Tibial nerve (tissue), 4 donors: Measurements from ENCODE around the gene SCAMP4.

Experiments
- EP300 ChIP-seq, 2 donors: sonication (generic); formaldehyde crosslinking; IDR thresholded peaks; one replicate each; pipeline ENCODE4 v1.6.1; 2017; ENCODE audit warnings: antibody characterized with exemption in 2 of 2, mild to moderate bottlenecking in 1 of 2
- TF ChIP-seq, protein P1 (sequence below), 5 experiments: fragments of 200-600 bp in 3 of 5; fragments of 450-650 bp in 2 of 5; sonication (generic) in 3 of 5; IDR thresholded peaks; one replicate each; pipeline ENCODE4 v1.5.1; 2016 to 2019; ENCODE audit warnings: antibody characterized with exemption in 5 of 5, mild to moderate bottlenecking in 3 of 5, moderate library complexity in 2 of 5

DNA sequence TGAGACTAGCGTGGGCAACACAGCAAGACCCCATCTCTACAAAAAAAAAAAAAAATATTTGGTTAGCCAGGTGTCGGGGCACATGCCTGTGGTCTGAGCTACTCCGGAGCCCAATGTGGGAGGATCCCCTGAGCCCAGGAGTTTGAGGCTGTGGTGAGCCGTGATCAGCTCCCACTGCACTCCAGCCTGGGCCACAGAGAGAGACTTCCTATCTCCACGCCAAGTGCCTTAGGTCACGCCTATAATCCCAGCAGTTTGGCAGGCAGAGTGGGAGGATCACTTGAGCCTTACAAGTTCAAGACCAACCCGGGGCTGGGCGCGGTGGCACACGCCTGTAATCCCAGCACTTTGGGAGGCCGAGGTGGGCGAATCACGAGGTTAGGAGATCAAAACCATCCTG, 8.7 kb upstream of the SCAMP4 start:
- no peak for TF ChIP-seq EP300 (IDR thresholded peaks at IDR 0.05)
- TF ChIP-seq, protein P1, sequence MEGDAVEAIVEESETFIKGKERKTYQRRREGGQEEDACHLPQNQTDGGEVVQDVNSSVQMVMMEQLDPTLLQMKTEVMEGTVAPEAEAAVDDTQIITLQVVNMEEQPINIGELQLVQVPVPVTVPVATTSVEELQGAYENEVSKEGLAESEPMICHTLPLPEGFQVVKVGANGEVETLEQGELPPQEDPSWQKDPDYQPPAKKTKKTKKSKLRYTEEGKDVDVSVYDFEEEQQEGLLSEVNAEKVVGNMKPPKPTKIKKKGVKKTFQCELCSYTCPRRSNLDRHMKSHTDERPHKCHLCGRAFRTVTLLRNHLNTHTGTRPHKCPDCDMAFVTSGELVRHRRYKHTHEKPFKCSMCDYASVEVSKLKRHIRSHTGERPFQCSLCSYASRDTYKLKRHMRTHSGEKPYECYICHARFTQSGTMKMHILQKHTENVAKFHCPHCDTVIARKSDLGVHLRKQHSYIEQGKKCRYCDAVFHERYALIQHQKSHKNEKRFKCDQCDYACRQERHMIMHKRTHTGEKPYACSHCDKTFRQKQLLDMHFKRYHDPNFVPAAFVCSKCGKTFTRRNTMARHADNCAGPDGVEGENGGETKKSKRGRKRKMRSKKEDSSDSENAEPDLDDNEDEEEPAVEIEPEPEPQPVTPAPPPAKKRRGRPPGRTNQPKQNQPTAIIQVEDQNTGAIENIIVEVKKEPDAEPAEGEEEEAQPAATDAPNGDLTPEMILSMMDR (IDR thresholded peaks at IDR 0.05), result no peak
